ENCODE results near the gene VTI1B. TPM values are rescaled to one million over a fixed set of nuclear protein-coding genes. Genes with fewer than 3 reads are reported as not detected.

The VTI1B gene
- total RNA-seq, 1 experiment from 2014 or later, result 117 TPM

- H3K27ac Mint-ChIP-seq (ENCODE audit: unreplicated experiment), result peak overlapping the region; percentile 97
- H3K27me3 Mint-ChIP-seq (ENCODE audit: insufficient read depth, unreplicated experiment), result peaks cover 2% of the 10 kb centered on the region
- intact Hi-C loops (cut with micrococcal nuclease; ENCODE audit: unreplicated experiment), result loop anchor here (1.0 to 2.0 kb wide), 7 partner anchors 18 to 86 kb away; partner anchors contain the start of genes PIGH, RDH11 and VTI1B
- TF ChIP-seq, protein P1, sequence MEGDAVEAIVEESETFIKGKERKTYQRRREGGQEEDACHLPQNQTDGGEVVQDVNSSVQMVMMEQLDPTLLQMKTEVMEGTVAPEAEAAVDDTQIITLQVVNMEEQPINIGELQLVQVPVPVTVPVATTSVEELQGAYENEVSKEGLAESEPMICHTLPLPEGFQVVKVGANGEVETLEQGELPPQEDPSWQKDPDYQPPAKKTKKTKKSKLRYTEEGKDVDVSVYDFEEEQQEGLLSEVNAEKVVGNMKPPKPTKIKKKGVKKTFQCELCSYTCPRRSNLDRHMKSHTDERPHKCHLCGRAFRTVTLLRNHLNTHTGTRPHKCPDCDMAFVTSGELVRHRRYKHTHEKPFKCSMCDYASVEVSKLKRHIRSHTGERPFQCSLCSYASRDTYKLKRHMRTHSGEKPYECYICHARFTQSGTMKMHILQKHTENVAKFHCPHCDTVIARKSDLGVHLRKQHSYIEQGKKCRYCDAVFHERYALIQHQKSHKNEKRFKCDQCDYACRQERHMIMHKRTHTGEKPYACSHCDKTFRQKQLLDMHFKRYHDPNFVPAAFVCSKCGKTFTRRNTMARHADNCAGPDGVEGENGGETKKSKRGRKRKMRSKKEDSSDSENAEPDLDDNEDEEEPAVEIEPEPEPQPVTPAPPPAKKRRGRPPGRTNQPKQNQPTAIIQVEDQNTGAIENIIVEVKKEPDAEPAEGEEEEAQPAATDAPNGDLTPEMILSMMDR (IDR thresholded peaks at IDR 0.05; ENCODE audit: insufficient read depth in 1 of 2, low read depth in 1 of 2, low read length in 1 of 2, severe bottlenecking in 1 of 2, unreplicated experiment in 1 of 2), result peak; percentile 66 to 73
- H3K9me3 Mint-ChIP-seq (ENCODE audit: unreplicated experiment), result no peaks in the 10 kb centered on the region
- peak in 1 of 2 experiments; percentile 69 for DNase-seq
- H3K36me3 ChIP-seq (ENCODE audit: control insufficient read depth, insufficient read depth, low read length), result no peaks in the 10 kb centered on the region
- H3K4me3 ChIP-seq (ENCODE audit: low read depth, low read length), result no peak overlapping the region
- H3K4me1 Mint-ChIP-seq (ENCODE audit: low read depth, unreplicated experiment), result peaks cover 16% of the 10 kb centered on the region
- POLR2A ChIA-PET, result interaction anchor here (0.7 to 1.5 kb wide), 3 partner anchors 48 to 86 kb away, joined by 3 to 6 read pairs (median 4); partner anchors contain the start of gene RDH11
- H3K4me3 Mint-ChIP-seq (ENCODE audit: unreplicated experiment), result peak overlapping the region; percentile 90
- peaks cover 14% of the 10 kb centered on the region for H3K36me3 Mint-ChIP-seq (ENCODE audit: insufficient read depth, unreplicated experiment)
- no peaks in the 10 kb centered on the region for H3K27me3 ChIP-seq (replicated peaks; ENCODE audit: control insufficient read depth, insufficient read depth, low read length)
- peaks cover 5% of the 10 kb centered on the region; the same call in 1 of the 2 replicates for H3K4me1 ChIP-seq
- no peaks in the 10 kb centered on the region for H3K9me3 ChIP-seq
- CTCF ChIA-PET, result interaction anchor here (1.0 to 3.0 kb wide), 5 partner anchors 19 to 86 kb away, joined by 3 to 47 read pairs (median 14); partner anchors contain the start of gene PIGH
- BruUV-seq (replicated peaks), result no TSS peak
Measured at GRCh38 chr14:67618617-67619063, 55.8 kb downstream of the VTI1B start.

DNA sequence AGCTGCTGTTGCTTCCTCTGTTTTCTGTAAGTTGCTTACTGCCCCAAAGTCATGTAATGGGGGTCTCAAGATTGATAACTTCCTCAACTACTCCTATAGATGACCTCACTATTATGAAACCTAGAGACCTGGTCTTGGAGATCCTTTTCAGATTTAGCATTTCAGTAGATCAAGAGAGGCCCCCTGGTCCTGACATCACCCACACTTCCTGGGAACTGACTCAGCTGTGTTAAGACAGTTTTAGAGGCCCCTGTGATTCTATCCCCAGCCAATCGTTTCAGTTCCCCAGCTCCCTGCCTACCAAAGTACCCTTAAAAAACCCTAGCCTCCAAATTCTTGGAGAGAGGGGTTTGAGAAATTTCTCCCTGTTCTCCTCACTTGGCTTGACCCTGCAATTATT is 63.9 kb downstream of the VTI1B start:
- H3K9me3 ChIP-seq, result no peaks in the 10 kb centered on the region
- no peaks in the 10 kb centered on the region for H3K4me1 ChIP-seq
- H3K4me3 ChIP-seq (ENCODE audit: low read depth, low read length), result no peak overlapping the region
- Mint-ChIP-seq H3K36me3 (ENCODE audit: insufficient read depth, unreplicated experiment) (no peaks in the 10 kb centered on the region), H3K4me3 (ENCODE audit: unreplicated experiment) (no peak overlapping the region), H3K27me3 (ENCODE audit: insufficient read depth, unreplicated experiment) (peaks cover 2% of the 10 kb centered on the region), H3K9me3 (ENCODE audit: unreplicated experiment) (no peaks in the 10 kb centered on the region), H3K4me1 (ENCODE audit: low read depth, unreplicated experiment) (no peaks in the 10 kb centered on the region), H3K27ac (ENCODE audit: unreplicated experiment) (no peak overlapping the region)
- ChIA-PET POLR2A (no interaction called here), CTCF (interaction anchor here (0.8 kb wide), 1 partner anchor 11 kb away, joined by 4 read pairs; the partner anchor contains the start of gene PIGH)
- intact Hi-C loops (cut with micrococcal nuclease; ENCODE audit: unreplicated experiment), result no loop called here
- TF ChIP-seq, protein P1 (IDR thresholded peaks at IDR 0.05; ENCODE audit: insufficient read depth in 1 of 2, low read depth in 1 of 2, low read length in 1 of 2, severe bottlenecking in 1 of 2, unreplicated experiment in 1 of 2), result no peak
- no peaks in the 10 kb centered on the region for H3K36me3 ChIP-seq (ENCODE audit: control insufficient read depth, insufficient read depth, low read length)
- BruUV-seq (replicated peaks), result no TSS peak
- DNase-seq, result no peak
- H3K27me3 ChIP-seq (replicated peaks; ENCODE audit: control insufficient read depth, insufficient read depth, low read length), result no peaks in the 10 kb centered on the region

- ChIA-PET POLR2A (interaction anchor here (0.7 kb wide), 1 partner anchor 200 kb away, joined by 3 read pairs; no protein-coding TSS in a partner anchor), CTCF (interaction anchor here (0.6 to 0.8 kb wide), 3 partner anchors 10 to 183 kb away, joined by 3 to 7 read pairs (median 4); partner anchors contain the start of gene PIGH)
- Histone ChIP-seq H3K4me1 (no peaks in the 10 kb centered on the region), H3K27me3 (replicated peaks; ENCODE audit: control insufficient read depth, insufficient read depth, low read length) (no peaks in the 10 kb centered on the region), H3K36me3 (ENCODE audit: control insufficient read depth, insufficient read depth, low read length) (no peaks in the 10 kb centered on the region), H3K9me3 (no peaks in the 10 kb centered on the region), H3K4me3 (ENCODE audit: low read depth, low read length) (no peak overlapping the region)
- peaks cover 2% of the 10 kb centered on the region for H3K27me3 Mint-ChIP-seq (ENCODE audit: insufficient read depth, unreplicated experiment)
- H3K36me3 Mint-ChIP-seq (ENCODE audit: insufficient read depth, unreplicated experiment), result no peaks in the 10 kb centered on the region
- DNase-seq, result no peak
- H3K27ac Mint-ChIP-seq (ENCODE audit: unreplicated experiment), result no peak overlapping the region
- no peak overlapping the region for H3K4me3 Mint-ChIP-seq (ENCODE audit: unreplicated experiment)
- no peaks in the 10 kb centered on the region for H3K4me1 Mint-ChIP-seq (ENCODE audit: low read depth, unreplicated experiment)
- BruUV-seq (replicated peaks), result no TSS peak
- TF ChIP-seq, protein P1 (IDR thresholded peaks at IDR 0.05; ENCODE audit: insufficient read depth in 1 of 2, low read depth in 1 of 2, low read length in 1 of 2, severe bottlenecking in 1 of 2, unreplicated experiment in 1 of 2), result no peak
- intact Hi-C loops (cut with micrococcal nuclease; ENCODE audit: unreplicated experiment), result no loop called here
- no peaks in the 10 kb centered on the region for H3K9me3 Mint-ChIP-seq (ENCODE audit: unreplicated experiment)
Measured at GRCh38 chr14:67609642-67610310, 64.7 kb downstream of the VTI1B start.
